Esophagus (tissue), 2 donors: ENCODE measurements around the gene KRTAP5-9. TPM values are rescaled to one million over a fixed set of nuclear protein-coding genes. Genes with fewer than 3 reads are reported as not detected.
"Not testable (repeated sequence)": the region's sequence is repeated elsewhere in the genome, so short reads cannot be mapped to it uniquely, and the experiment has no call there.

Source experiments
- H3K27ac ChIP-seq, 2 donors: one replicate each; pipeline ENCODE4 v1.5.1; 2013; ENCODE audit warnings: low read depth in 2 of 2, mild to moderate bottlenecking in 2 of 2, inconsistent platforms in 1 of 2, low read length in 1 of 2, moderate library complexity in 1 of 2
- H3K27me3 ChIP-seq, 2 donors: one replicate each; pipeline ENCODE4 v1.6.1; 2013; ENCODE audit warnings: low read length in 2 of 2, control low read depth in 1 of 2, mild to moderate bottlenecking in 1 of 2; ENCODE audit not compliant: insufficient read depth in 2 of 2, control insufficient read depth in 1 of 2
- H3K36me3 ChIP-seq, 2 donors: one replicate each; pipeline ENCODE4 v1.6.1; 2013; ENCODE audit warnings: low read length in 1 of 2; ENCODE audit not compliant: control insufficient read depth in 2 of 2, insufficient read depth in 2 of 2
- H3K4me1 ChIP-seq, 2 donors: one replicate each; pipeline ENCODE4 v1.6.1; 2013; ENCODE audit warnings: low read length in 1 of 2; ENCODE audit not compliant: control insufficient read depth in 2 of 2, insufficient read depth in 2 of 2
- H3K4me3 ChIP-seq, 2 donors: one replicate each; pipeline ENCODE4 v1.5.1; 2013; ENCODE audit warnings: low read length in 2 of 2, mild to moderate bottlenecking in 2 of 2, low read depth in 1 of 2, moderate library complexity in 1 of 2
- H3K9me3 ChIP-seq, 2 donors: one replicate each; pipeline ENCODE4 v1.6.1; 2013; ENCODE audit warnings: mild to moderate bottlenecking in 2 of 2, low read depth in 1 of 2, low read length in 1 of 2, moderate library complexity in 1 of 2; ENCODE audit not compliant: control insufficient read depth in 2 of 2, insufficient read depth in 1 of 2
- WGBS, 2 donors: extraction: QIAGEN DNeasy Blood & Tissue Kit; methylation state at CpG; one replicate each; pipeline ENCODE4 v1.1.7; 2013; 5-methylcytosine and 5-hydroxymethylcytosine counted together
- polyA plus RNA-seq, 2 donors: library from polyadenylated mRNA; stranded (reverse); fragments of 200-250 nt; gene quantifications; one replicate each; pipeline ENCODE4 v1.2.3, GENCODE V29; 2013
- donor health status: healthy with polysubstance abuse.
- donor health status: Bipolar disorder and iron deficiency.

The KRTAP5-9 gene
- polyA plus RNA-seq, 2 donors, result 0.28 to 0.92 TPM

DNA sequence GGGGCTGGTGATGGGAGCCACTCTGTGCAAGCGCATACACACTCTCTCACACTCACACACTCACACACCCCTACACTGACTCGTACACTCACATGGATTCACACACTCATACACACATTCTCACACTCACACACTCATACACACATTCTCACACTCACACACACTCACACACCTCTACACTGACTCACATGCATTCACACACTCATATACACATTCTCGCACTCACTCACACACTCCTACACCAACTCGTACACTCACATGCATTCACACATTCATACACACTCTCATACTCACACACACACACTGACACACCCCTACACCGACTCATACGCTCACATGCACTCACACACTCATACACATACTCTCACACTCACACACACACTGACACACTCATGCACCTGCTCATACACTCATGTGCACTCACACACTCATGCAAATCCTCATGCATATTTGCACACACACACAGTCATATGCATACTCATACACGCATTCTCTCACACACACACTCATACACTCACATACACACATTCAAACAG is 29.3 kb downstream of the KRTAP5-9 start:
- no peaks in the 10 kb centered on the region for H3K9me3 ChIP-seq
- 91 to 92% methylated on average over 7 of the region's 7 CpGs for WGBS, 2 donors
- H3K27ac ChIP-seq, result no peak overlapping the region
- H3K4me1 ChIP-seq, result no peaks in the 10 kb centered on the region
- H3K4me3 ChIP-seq, result no peak overlapping the region
- H3K36me3 ChIP-seq, result no peaks in the 10 kb centered on the region
- H3K27me3 ChIP-seq, result peaks cover 3% of the 10 kb centered on the region in 2 donors

DNA sequence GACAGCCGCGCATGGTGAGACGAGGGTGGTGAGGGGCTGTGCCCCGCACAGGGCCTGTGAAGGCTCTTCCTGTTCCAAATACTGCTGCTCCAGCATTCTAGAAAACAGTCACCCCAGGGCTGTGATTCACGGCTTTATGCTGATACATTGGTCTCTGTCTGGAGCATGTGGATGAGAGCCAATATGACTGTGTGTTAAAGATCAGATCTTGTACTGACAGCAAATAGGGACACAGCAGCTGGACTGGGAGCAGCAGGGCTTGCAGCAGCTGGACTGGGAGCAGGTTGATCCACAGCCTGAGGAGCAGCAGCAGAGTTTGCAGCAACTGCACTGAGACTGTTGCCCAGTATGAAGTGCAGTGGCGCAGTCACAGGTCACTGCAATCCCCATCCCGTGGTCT is 31.3 kb downstream of the KRTAP5-9 start:
- 65 to 66% methylated on average over 7 of the region's 7 CpGs for WGBS, 2 donors
- H3K4me1 ChIP-seq, H3K27me3 ChIP-seq, H3K4me3 ChIP-seq, H3K36me3 ChIP-seq, H3K9me3 ChIP-seq, H3K27ac ChIP-seq: not testable (repeated sequence)

DNA sequence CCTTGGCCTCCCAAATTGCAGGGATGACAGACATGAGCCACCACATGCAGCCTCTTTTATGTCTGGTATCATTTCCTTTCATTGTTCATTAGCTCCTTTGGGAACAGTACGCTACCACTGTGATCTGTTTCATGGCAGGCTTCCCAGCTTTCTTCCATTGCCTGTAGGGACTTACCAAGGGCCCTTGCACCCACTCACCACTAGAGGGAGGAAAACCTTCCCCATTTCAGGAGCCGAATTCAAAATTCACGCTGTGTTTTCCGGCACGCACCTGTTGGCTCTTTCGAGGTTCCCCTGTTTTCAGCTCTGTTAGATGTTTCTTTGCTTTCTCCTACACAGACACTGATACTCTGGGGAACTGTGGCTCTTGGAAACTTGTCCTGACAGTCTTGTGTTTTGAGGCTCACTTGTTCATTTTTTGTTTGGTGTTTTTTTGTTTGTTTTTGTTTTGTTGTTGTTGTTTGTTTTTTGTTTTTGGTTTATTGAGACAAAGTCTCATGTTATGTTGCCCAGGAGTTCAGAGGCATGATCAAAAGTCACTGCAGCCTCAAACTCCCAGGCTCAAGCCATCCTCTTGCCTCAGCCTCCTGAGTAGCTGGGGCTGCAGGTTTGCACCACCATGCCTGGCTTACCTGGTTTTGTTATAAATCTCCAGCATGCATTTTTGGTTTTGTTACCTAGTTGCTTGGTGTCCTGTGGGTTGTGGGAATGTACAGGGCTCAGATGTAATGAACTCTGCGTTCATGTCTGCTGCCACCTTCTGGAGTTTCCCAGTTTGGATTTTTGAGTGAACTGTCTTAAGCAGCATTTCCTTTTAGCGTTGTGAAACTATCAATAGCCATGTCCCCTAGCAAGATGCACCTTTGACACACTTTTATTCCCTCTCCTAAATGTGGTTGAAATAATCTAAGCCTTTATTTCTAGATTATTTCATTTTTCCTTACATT is 32.1 kb downstream of the KRTAP5-9 start:
- H3K9me3 ChIP-seq, result no peaks in the 10 kb centered on the region
- 5 to 10% methylated on average over 8 of the region's 8 CpGs for whole genome bisulfite sequencing, 2 donors
- no peaks in the 10 kb centered on the region for H3K36me3 ChIP-seq
- peaks cover 0 to 3% of the 10 kb centered on the region in 2 donors for H3K27me3 ChIP-seq
- no peak overlapping the region for H3K27ac ChIP-seq
- H3K4me3 ChIP-seq, result no peak overlapping the region
- H3K4me1 ChIP-seq, result no peaks in the 10 kb centered on the region

DNA sequence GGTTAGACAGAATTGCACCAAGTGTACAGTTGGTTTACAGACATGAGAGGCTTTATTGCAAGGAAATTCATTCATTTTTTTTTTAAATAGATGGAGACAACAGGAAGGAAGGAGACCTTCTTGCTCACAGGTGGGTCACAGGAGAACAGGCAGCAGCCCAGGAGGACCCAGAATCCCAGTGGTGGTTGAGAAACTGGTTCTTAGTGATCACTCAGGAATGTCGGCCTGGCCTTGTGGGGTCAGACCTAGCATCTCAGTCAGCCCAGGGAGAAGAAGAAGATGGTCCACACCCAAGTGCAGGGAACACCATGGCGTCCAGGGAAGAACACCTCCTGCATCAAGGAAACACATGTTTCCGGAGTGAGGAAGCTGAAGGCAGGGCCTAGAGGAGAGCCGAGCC is 33.6 kb downstream of the KRTAP5-9 start:
- Histone ChIP-seq H3K27ac (no peak overlapping the region), H3K9me3 (no peaks in the 10 kb centered on the region), H3K27me3 (no peaks in the 10 kb centered on the region), H3K4me1 (no peaks in the 10 kb centered on the region), H3K36me3 (no peaks in the 10 kb centered on the region), H3K4me3 (no peak overlapping the region)
- WGBS, 2 donors, result 82 to 85% methylated on average over 4 of the region's 4 CpGs

DNA sequence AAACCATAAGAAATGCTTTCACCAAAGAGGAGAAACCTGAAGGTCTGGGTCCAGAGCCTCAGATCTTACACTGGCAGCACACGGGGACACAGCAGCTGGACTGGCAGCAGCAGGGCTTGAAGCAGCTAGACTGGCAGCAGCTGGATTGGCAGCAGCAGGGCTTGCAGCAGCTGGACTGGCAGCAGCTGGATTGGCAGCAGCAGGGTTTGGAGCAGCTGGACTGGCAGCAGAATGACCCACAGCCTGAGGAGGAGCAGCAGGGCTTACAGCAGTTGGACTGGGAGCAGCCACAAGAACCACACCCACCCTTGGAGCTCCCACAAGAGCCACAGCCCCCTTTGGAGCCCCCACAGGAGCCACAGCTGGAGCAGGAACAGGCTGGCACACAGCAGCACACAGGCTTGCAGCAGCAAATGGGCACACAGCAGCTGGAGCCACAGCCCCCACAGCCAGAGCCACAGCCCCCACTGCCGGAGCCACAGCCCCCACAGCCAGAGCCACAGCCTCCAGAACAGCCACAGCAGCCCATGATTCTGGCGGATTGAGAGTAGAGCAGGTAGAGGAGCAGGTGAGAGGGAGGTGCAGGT is 34.2 kb downstream of the KRTAP5-9 start, which contains the start of gene KRTAP5-11:
TSS of gene KRTAP5-11 (minus strand) at position 567 of the 587 bp plus-strand sequence. CDS start at position 529, 38 bp downstream.
- no peak within 1 kb of the TSS for H3K27ac ChIP-seq
- WGBS, 2 donors, result 54 to 62% methylated on average over 3 of the region's 3 CpGs
- no peak within 1 kb of the TSS for H3K4me3 ChIP-seq
- no peaks in the 10 kb centered on the region for H3K27me3 ChIP-seq
- no peaks in the 10 kb centered on the region for H3K4me1 ChIP-seq
- H3K36me3 ChIP-seq, result no peaks in the 10 kb centered on the region
- no peaks in the 10 kb centered on the region for H3K9me3 ChIP-seq

DNA sequence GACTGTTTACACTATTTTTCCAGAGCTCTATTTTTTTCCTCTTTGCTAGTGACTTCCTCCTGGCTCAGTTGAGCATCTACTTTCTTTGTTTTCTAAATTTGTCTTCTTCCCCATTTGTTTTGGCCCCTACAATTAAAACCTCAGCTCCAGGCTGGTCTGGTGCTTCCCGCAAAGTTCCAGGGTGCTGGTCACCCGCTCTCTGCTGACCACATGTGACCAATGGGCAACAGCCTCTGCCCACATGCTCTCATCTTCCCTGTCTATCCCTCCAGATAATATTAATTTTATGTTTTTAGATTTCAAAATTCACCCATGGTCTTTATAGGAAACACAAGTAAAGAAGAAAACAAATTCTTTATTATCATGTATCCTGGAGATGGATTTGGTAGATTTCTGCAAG is 34.7 kb downstream of the KRTAP5-9 start:
- H3K27ac ChIP-seq, H3K27me3 ChIP-seq, H3K9me3 ChIP-seq, H3K4me1 ChIP-seq, H3K36me3 ChIP-seq, H3K4me3 ChIP-seq: not testable (repeated sequence)
- WGBS, 2 donors, result 79 to 86% methylated on average over 2 of the region's 2 CpGs

DNA sequence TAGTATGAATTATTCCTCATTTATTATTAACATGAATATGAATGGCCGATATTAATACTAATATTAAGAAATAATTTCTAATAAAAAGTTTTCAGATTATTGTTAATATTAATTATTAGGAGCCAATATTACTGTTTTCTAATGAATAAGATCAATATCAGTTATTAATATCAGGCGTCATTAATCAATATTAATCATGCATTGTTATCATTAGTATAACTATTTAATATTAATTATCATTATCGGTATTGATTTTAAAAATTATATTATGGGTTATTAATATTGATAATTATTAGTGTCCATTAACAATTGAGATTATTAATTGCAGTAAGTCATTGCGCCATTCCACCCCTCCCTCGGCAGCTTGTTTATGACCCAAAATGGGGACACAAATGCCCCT is 37.5 kb downstream of the KRTAP5-9 start:
- H3K4me3 ChIP-seq, H3K36me3 ChIP-seq, H3K27ac ChIP-seq, H3K27me3 ChIP-seq, H3K4me1 ChIP-seq, H3K9me3 ChIP-seq: not testable (repeated sequence)
- WGBS, 2 donors, result 90 to 92% methylated on average over 5 of the region's 5 CpGs

DNA sequence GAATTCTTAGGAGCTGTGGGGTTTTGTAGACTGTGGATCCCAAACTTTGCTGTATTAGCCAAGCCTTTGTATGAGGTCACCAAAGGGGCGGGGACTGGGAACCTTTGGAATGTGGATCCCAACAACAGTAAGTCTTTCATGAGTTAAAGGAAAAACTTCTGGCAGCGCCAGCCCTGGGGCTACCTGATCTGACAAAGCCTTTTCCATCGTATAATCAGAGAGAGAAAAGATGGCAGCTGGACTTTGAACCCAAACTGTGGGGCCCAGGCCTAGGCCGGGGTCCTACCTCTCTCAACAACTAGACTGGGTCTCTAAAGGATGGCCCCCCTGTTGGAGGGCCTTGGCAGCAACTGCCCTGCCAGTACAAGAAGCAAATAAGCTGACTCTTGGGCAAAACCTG is 40.1 kb downstream of the KRTAP5-9 start:
- not testable (repeated sequence) for H3K4me3 ChIP-seq, H3K4me1 ChIP-seq, H3K27me3 ChIP-seq, H3K36me3 ChIP-seq, H3K27ac ChIP-seq, H3K9me3 ChIP-seq
- 53 to 55% methylated on average over 4 of the region's 4 CpGs for WGBS, 2 donors

DNA sequence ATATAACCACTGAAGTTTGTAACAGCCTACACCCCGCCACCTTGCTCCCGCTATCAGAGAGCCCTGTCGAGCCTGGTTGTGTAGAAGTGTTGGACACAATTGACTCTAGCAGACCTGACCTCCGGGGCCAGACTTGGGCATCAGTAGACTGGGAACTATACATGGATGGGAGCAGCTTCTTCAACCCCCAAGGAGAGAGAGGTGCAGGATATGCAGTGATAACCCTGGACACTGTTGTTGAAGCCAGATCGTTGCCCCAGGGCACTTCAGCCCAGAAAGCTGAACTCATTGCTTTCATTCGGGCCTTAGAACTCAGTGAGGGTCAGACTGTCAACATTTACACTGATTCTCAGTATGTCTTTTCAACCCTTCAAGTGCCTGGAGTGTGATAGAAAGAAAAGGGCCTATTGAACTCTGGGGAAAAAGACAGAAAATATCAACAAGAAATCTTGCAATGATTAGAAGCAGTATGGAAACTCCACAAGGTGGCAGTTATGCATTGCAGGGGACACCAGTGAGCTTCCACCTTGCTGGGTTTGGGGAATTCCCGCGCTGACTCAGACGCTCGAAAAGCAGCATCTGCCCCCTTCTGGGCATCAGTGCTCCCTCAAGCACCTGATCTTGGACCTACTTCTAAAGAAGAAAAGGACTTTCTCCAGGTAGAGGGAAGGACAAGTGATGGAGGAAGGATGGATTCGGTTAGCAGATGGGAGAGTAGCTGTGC is 40.8 kb downstream of the KRTAP5-9 start:
- H3K4me1 ChIP-seq, H3K4me3 ChIP-seq, H3K9me3 ChIP-seq, H3K27me3 ChIP-seq, H3K27ac ChIP-seq, H3K36me3 ChIP-seq: not testable (repeated sequence)
- WGBS, 2 donors, result 53 to 54% methylated on average over 11 of the region's 11 CpGs
